HG03103 (cell line): ENCODE data around the gene RHOT2.
A peak's percentile ranks its signal among the peaks of the same experiment; 100 is the strongest.

Experiments used
- ATAC-seq: cut with Tn5 transposase; IDR thresholded peaks from one replicate; pipeline ENCODE4 v1.9.1; 2021; ENCODE audit warnings: low read depth; ENCODE audit not compliant: unreplicated experiment

Gene RHOT2

DNA sequence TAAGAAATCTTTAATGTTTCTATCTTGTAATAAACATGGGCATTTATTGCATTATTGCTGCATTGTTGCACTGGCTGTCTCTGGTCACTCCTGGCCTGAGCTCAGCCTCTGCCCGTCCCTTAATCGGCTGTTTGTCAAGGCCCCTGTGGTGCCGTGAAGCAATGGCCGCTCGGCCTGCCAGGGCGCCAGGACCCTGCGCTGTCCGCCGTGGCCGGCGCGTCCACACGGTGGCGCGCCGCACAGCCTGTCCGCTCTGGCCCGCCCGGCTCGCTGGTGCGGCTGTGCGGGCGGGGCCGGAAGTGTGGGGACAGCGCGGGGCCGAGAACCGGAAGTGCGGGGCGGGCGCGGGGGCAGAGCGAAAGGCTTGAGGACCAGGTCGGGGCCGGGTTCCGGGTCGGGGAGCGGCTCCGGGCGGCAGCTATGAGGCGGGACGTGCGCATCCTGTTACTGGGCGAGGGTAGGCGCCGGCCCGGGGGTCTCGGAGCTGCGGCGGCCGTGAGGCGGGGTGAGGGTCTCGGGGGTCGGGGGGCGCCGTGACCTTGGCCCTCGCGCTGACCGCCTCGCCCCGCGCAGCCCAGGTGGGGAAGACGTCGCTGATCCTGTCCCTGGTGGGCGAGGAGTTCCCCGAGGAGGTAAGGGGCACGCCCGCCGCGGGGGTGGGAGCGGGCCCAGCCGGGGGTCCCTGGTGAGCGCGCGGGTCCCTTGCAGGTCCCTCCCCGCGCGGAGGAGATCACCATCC, at the start of gene RHOT2:
Gene RHOT2, plus strand, starts transcription at position 353 of the 739 bp plus-strand sequence. Its CDS starts 68 bp downstream, at position 421.
- ATAC-seq = peak; percentile 72

DNA sequence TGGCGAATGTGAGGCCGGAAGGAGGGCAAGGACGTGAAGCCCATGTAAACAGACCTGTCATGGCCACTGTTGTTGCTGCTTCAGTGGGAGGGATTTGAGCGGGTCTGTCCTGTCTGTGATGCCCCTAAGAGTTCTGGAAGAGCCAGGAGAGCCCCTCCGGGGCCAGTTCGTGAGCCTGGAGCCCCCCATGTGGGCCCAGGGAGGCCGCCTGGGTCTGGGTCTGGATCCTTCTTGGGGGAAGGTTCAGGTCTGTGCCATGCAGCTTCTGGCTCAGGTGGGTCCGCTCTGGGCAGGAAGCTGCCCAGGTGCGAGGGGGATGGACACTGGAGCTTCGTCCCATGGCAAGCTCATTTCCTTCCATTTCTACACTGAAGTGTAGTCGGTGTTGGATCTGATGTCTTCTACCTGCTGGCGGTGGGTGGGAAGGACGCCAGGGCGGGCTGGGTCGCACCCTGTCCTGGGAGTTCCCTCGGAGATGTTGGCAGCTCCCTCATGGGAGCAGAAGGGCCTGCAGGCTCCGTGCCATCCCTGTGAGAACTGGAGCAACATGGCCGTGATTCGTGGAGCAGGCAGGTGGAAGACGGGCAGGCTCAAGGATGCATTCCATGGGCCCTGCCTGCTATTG, 48.3 kb upstream of the RHOT2 start:
- no peak for ATAC-seq

DNA sequence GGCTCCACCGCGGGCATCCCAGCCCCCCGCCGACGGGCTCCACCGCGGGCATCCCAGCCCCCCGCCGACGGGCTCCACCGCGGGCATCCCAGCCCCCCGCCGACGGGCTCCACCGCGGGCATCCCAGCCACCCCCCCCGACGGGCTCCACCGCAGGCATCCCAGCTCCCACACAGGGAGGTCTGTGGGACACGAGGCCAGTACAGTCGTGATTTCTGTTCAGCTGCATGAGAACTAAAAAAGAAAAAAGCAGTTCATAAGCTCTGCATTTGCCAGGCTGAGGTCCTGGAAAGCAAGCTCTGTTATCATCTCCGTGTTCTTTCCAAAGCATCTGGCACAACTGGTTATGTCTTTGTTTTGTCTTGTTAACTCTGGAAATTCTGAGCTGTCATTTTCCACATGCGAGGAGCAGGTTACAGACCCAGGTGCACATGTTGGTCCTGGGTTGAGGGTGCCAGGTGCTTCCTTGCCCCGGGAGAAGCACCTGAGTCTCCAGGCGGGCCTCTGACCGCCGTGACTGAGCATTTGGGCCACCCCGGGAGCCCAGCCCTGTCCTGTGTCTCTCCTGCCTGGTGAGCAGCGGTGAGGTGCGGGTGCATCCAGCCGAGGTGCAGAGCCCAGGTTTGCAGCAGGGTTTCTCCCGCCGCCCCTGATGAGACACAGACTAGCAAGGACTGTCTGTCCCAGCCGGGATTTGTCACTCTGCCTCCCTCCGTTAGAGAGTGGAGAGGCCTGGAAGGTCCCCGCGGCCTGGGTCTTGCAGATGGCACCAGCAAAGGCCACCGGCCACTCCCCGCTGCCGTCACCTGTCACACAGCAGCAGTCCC, 47.0 kb upstream of the RHOT2 start:
- ATAC-seq = no peak

DNA sequence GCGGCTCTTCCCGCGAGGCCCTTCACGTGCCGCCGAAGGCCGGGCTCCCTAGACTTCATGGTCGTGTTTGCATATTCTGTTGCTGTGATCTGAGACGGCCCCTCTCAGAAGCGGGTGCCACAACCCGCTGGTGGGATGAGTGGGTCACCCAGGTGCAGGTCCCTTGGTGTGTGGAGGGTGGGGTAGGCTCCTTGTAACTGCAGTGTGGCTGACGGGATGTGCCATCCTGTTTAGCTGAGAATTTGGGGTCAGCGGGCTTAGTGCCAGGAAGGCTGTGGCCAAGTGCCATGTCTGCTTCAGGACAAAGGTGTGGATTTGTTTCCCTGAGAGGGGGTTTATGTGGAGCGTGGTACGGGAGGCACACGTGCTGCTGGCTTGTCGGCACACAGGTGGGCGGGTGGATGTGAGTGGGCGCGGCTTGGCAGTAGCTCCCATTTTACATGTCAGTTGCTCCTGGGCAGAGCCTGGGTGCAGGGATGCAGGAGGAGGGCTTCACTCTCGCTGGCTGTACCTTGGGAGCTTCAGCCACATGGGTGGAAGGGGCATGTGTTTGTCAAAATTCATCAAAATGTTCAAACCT, 46.3 kb upstream of the RHOT2 start:
- no peak for ATAC-seq

DNA sequence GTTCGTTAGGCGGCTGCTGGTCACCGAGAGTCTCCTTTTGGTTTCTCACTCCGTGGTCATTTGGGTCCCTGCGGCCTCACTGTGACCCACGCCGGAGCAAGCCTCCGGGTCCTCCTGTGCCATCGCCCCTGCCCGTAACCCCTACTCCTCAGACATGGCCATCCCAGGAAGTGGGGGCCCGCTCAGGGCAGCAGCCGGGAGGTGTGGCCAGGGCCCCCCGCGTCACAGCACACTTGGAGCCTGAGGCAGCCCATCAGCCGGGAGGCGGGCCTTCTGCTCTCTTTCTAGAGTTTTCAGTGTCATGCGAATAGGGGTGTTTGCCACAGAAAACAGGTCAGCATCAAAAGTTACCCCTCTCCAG, 45.0 kb upstream of the RHOT2 start:
- no peak for ATAC-seq

DNA sequence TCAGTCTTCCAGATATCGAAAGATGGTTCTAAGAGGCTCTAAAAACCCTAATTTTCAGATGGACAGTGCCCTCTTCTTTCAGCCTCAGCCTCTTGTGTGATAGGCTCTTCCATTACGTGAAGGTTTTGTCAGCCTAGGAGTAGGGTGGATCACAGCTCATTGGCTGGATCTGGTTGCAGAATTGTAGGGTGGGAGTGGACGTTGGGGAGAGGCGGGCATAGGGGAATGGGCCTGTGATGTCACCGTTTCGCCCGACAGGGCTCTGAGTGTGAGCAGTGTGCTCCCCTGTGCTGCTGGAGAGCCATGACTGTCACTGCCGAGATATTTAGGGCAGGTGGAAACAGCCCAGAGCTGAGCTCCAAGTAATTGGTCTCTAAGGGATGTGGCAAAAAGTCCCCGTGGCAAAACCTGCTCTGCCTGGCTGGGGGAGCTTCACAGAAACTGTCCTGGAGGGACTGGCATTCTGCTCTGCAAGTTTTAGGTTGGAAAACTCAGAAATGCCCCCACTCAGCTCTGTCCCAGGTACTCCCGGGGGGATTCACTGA, 43.3 kb upstream of the RHOT2 start:
- no peak for ATAC-seq

DNA sequence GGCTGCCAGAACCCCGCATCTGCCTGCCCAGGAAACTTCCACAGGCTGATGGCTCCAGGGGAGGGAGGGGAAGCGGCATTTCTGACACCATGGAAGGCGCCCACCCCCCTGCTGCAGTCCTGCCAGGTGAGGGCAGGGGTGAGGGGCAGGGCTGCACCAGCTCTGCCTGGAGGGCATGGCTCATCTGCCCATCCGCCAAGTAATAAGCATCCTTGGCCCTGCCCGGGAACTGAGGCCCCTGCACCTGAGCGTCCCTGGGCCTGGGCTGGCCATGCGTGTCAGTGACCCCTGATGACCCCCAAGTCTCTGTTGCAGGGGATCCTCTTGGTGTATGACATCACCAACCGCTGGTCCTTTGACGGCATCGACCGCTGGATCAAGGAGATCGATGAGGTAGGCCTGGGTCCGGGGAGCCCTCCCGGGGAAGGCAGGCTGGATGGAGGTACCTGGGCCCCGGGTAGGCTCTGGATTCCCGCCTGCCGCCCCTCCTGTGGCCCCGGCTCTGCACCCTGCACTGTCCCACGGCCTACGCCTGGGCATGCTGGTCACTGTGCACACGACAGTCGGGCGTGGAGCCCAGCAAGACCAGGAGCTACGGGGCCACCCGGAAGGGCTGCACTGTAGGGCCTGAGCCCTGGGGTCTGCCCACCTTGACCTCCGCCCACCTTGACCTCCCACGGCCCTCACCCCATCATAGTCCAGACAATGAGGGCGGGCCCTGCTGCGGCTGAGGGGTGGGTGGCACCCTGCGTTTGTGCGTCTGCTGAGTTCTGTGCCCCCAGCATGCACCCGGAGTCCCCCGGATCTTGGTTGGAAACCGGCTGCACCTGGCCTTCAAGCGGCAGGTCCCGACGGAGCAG, 42.6 kb upstream of the RHOT2 start:
- no peak for ATAC-seq

DNA sequence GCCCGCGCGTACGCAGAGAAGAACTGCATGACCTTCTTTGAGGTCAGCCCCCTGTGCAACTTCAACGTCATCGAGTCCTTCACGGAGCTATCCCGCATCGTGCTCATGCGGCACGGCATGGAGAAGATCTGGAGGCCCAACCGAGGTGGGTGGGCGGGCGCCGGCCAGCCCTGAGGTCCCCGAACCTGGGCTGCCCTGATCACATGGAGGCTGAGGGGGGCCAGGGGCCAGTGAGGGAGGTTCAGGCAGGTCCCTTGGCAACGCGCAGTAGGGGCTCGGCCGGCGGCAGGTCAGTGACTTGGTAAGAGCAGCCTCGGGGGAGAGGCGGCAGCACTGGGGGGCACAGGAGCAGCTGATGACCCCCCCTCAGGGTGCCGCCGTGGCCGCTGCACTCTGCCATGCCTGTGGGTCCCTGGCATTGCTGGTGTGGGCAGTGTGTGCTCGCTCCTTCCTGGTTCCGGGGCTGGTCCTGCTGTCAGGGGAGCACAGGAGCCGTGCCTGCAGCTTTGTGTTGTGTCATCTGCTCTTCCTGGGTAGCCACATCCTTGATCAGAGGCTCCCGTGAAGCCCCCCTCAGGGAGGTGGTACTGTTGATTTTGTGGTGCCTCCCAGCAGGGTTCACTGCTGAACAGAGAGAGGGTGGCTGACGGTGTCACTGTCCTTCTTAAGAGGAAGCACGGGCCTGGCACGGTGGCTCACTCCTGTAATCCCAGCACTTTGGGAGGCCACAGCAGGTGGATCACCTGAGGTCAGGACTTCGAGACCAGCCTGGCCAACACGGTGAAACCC, 41.8 kb upstream of the RHOT2 start:
- ATAC-seq = no peak

DNA sequence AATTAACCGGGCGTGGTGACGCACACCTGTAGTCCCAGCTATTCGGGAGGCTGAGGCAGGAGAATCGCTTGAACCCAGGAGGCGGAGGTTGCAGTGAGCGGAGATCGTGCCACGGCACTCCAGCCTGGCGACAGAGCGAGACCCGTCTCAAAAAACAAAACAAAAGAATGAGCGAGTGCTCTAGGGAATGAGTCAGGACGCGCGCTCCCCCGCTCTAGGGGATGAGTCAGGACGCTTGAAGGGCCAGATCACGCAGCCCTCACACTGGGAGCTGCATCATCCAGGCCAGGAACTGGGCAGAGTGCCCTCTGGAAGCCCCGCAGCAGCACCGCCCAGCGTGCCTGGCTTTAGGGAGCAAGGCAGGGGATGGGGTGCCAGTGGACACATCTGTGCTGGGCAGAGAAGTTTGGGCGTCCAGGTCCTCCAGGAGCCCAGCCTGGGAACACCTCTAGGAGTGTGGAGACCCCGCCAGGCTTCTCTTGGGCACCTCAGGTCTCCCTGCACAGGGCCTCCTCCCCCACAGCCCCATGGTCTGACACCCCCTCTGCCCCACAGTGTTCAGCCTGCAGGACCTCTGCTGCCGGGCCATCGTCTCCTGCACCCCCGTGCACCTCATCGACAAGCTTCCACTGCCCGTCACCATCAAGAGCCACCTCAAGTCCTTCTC, 41.0 kb upstream of the RHOT2 start:
- ATAC-seq = no peak

DNA sequence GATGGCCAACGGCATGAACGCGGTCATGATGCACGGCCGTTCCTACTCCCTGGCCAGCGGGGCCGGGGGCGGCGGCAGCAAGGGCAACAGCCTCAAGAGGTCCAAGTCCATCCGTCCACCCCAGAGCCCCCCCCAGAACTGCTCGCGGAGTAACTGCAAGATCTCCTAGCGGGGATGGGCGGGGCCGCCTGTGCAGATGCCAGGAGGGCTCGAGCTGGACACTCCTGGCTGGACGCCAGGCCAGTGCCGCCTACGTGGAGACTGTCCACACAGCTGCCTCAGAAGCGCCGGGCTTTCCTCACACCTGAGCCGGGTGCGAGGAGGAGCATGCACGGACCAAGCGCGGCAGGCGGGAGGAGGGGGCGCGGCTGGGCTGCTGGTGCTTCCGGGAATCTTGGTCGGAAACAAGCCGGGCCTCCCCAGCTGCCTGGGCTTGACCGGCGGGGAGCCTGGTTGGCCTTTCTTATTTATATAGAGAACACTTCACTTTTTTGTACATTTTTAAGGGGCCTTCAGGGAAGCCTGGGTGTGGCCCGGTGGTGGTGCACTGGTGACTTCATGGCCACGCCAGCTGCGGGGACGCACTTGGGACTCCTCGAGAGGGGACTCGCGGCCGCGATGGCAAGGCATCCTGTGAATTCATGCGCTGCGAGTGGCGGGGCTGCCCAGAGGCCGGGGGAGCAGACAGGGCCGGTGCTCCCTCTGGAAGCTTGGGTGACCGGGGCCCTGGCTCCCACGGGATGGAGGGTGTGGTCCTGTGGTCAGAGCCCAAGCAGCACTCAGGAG, 40.3 kb upstream of the RHOT2 start:
- ATAC-seq = no peak

DNA sequence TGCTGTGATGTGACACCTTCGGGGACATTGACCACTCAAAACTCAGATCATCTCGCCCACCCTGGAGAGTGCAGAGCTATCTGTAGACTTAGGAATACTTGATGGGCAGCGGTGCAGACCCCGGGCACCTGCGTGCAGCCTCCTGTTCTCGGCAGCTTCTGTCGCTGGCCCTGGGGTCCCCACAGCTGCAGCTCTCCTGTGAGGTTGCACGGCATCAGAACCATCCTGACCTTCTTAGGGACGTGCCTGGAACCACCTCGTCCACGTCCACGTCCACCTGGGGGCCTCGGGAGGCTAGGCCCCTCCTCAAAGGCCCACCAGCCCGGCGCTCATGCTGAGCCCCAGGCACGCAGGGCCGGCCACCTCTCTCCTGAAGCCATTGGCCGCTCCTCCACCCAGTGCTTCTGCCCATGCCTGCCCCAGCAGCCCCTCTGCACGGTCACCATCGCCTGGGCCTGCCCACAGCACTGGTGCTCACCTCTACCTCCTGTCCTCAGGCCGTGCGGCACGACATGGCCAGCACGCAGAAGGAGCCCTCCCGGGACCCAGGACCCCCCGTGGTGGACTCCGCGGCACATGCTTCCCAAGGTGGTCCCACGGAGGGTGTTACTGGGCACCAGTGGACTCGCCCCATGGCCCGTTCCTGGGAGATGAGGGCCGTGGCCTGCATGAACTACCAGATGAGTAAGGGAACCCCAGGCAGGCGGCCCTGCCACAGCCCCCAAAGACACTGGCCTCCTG, 39.4 kb upstream of the RHOT2 start:
- no peak for ATAC-seq

DNA sequence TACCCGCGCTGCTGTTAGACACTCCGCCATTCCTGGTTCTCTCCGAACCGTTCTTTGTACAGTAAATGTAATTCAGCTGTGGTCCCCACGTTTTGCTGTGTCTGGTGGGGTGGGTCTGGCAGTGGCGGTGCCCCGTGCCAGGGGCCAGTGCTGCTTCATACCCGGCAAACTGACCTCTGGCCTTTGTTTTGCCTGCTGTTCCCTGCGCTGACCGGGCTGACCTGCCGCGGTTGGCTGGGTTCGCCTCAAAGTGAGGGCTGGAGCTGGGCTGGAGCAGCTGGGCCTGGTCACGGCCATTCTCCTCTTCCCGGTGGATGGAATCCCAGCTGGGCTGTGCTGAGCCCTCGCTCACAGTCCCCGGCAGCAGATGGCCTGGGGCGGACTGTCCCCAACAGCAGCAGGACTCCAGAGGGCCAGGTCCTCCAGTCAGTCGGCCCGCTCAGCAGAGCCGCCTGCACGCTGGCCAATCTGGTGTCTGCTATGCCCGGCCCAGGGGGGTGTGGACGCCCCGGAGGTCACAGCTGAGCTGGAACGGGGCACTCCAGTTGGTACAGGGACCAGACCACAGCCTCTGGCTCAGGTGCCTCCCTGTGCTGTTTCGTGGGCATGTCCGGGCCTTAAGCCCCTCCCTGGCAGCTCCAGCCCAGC, 38.6 kb upstream of the RHOT2 start:
- ATAC-seq = no peak

DNA sequence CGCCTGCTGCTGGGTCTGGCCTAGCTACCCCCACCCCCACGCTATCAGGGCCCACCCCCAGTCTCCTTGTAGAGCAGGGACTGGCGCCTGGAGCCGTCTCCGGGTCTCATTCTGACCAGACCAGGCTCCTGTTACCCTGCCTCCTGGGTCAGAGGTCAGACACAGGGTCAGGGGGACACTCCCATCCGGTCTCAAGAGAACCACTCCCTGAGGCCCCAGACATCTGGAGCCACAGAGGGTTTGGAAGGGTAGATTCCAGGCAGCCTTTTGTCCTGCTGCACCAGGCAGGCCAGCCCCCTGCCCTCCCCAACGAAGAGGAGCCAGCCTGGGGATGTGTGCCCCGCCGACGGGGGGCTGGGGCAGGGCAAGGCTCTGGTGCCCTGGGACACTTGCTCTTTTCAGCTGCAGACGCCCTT, 38.1 kb upstream of the RHOT2 start:
- ATAC-seq = no peak

DNA sequence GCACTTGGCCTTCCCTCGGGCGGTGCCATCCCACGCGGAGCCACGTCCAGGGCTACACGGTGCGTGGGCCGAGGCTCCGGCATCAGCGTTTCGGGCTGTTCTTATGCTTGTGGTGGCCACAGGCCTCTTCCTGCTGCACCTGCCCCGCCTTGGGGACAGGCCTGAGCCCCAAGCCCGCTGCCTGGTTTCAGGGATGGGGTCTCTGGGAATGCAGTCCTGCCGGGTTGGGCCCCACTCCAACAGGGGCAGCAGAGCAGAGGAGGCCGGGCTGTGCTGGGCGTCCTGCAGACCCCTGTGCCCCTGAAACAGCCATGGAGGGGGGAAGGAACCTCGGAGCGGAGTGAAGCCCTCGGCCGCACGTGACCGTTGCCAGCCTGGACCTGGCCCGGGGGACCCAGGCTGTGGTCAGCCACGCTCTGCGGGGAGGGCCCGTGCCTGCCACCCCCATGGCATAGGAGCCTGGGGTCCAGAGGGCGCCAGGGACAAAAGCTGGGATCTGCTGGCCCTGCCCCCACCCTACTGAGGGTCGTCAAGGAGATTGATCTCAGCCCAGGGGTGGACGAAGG, 37.6 kb upstream of the RHOT2 start:
- no peak for ATAC-seq

DNA sequence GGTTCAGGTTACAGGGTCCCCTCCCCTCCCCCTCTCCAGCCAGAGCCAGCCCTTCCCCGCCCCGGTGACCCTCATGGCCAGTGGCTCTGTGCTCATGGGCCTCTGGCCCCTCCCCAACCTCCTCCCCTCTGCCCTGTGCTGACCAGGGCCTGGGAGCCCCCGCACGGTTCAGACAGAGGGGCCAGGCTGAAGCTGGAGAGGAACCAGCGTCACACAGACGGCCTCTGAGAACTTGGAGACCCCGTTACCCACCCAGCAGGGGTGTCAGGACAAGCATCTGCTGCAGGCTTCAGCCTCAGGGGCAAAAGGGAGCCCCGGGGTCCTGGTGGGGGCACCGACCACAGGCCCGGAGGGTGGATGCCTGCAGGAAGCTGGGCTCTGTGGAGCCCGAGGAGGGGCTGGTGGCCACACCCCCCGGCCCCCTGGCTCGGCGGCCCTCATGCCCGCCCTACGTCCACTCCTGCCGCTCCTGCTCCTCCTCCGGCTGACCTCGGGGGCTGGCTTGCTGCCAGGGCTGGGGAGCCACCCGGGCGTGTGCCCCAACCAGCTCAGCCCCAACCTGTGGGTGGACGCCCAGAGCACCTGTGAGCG, 37.0 kb upstream of the RHOT2 start, which contains the start of gene WFIKKN1:
Gene WFIKKN1, plus strand, starts transcription at position 171 of the 591 bp plus-strand sequence. Its CDS starts 269 bp downstream, at position 440.
- ATAC-seq = no peak

DNA sequence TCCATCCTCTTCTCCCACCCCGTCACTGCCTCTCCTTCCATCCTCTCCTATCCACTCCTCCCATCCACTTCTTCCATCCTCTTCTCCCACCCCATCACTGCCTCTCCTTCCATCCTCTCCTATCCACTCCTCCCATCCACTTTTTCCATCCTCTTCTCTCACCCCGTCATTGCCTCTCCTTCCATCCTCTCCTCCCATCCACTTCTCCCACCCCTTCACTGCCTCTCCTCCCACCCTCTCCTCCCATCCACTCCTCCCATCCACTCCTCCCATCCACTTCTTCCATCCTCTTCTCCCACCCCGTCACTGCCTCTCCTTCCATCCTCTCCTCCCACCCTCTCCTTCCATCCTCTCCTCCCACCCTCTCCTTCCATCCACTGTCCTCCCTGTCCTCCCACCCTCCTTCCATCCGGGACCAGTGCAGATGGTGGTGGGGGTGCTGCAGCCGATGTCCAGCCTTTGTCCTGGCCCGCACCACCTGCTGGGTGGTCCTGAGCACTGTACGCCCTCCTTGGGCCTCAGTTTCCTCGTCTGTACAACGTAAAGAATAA, 36.0 kb upstream of the RHOT2 start:
- ATAC-seq = no peak
